Common myeloid progenitor, CD34-positive (primary cell): ENCODE measurements around the gene NFKBIL1.
A peak's percentile ranks its signal among the peaks of the same experiment; 100 is the strongest.

ENCODE experiments used
- CTCF ChIA-PET: fragments of 350-600 bp; sonication (Branson Sonifier 250); formaldehyde crosslinking; loops from one replicate; lab custom pipeline; 2021; ENCODE audit warnings: antibody characterized with exemption; lab: Charles Lee
- POLR2A ChIA-PET: fragments of 350-600 bp; sonication (Branson Sonifier 250); formaldehyde crosslinking; loops from one replicate; lab custom pipeline; 2021; ENCODE audit warnings: antibody characterized with exemption; lab: Charles Lee
- DNase-seq, 3 donors: peaks; one replicate each; pipeline versions ENCODE4 v3.0.0 to v3.0.0-alpha.2; 2013
- H3K27ac ChIP-seq, 2 experiments: 1 replicate in 1 of 2; 2 replicates in 1 of 2; pipeline ENCODE4 v1.7.0; 2013; ENCODE audit warnings: inconsistent platforms in 2 of 2, low read length in 2 of 2, mild to moderate bottlenecking in 2 of 2, low read depth in 1 of 2, moderate library complexity in 1 of 2; ENCODE audit not compliant: severe bottlenecking in 2 of 2, insufficient read depth in 1 of 2, poor library complexity in 1 of 2
- H3K27me3 ChIP-seq, 5 experiments: replicated peaks in 2 of 5; 1 replicate in 3 of 5; 2 replicates in 2 of 5; pipeline versions ENCODE4 v1.6.1 to v1.7.0; 2013; ENCODE audit warnings: low read length in 4 of 5, mild to moderate bottlenecking in 2 of 5, moderate library complexity in 2 of 5, inconsistent platforms in 1 of 5; ENCODE audit not compliant: insufficient read depth in 5 of 5, control insufficient read depth in 4 of 5
- H3K36me3 ChIP-seq, 4 experiments: 1 replicate in 2 of 4; 2 replicates in 2 of 4; pipeline versions ENCODE4 v1.6.1 to v1.7.0; 2013; ENCODE audit warnings: low read length in 3 of 4, control low read depth in 1 of 4, mild to moderate bottlenecking in 1 of 4; ENCODE audit not compliant: control insufficient read depth in 4 of 4, insufficient read depth in 4 of 4
- H3K4me1 ChIP-seq, 4 experiments: 1 replicate in 3 of 4; 2 replicates in 1 of 4; pipeline versions ENCODE4 v1.6.1 to v1.7.1; 2013; ENCODE audit warnings: low read length in 3 of 4, mild to moderate bottlenecking in 3 of 4, control low read depth in 1 of 4, inconsistent platforms in 1 of 4, moderate library complexity in 1 of 4; ENCODE audit not compliant: control insufficient read depth in 4 of 4, insufficient read depth in 4 of 4; ENCODE audit errors: control extremely low read depth in 1 of 4
- H3K4me3 ChIP-seq, 7 experiments: 1 replicate in 4 of 7; 2 replicates in 3 of 7; pipeline versions ENCODE4 v1.5.1 to v1.7.0; 2013; ENCODE audit warnings: mild to moderate bottlenecking in 7 of 7, low read length in 6 of 7, moderate library complexity in 6 of 7, inconsistent platforms in 2 of 7, low read depth in 2 of 7, control low read depth in 1 of 7; ENCODE audit not compliant: insufficient read depth in 4 of 7, control insufficient read depth in 1 of 7; ENCODE audit errors: extremely low read depth in 1 of 7
- H3K9me3 ChIP-seq, 5 experiments: 1 replicate in 4 of 5; 2 replicates in 1 of 5; pipeline versions ENCODE4 v1.6.1 to v1.7.1; 2013; ENCODE audit warnings: low read length in 4 of 5, mild to moderate bottlenecking in 2 of 5, inconsistent platforms in 1 of 5, low read depth in 1 of 5, moderate library complexity in 1 of 5; ENCODE audit not compliant: control insufficient read depth in 4 of 5, insufficient read depth in 2 of 5; ENCODE audit errors: control extremely low read depth in 1 of 5
- WGBS: methylation state at CpG from one replicate; pipeline ENCODE4 v1.1.5; 2013; ENCODE audit not compliant: insufficient coverage; 5-methylcytosine and 5-hydroxymethylcytosine counted together

NFKBIL1 gene

DNA sequence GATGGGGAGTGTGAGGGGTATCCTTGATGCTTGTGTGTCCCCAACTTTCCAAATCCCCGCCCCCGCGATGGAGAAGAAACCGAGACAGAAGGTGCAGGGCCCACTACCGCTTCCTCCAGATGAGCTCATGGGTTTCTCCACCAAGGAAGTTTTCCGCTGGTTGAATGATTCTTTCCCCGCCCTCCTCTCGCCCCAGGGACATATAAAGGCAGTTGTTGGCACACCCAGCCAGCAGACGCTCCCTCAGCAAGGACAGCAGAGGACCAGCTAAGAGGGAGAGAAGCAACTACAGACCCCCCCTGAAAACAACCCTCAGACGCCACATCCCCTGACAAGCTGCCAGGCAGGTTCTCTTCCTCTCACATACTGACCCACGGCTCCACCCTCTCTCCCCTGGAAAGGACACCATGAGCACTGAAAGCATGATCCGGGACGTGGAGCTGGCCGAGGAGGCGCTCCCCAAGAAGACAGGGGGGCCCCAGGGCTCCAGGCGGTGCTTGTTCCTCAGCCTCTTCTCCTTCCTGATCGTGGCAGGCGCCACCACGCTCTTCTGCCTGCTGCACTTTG is 28.0 kb downstream of the NFKBIL1 start, which contains the start of gene TNF:
Gene TNF, plus strand, starts transcription at position 231 of the 567 bp plus-strand sequence. Its CDS starts 177 bp downstream, at position 408.
- Histone ChIP-seq H3K27me3 (no peaks in the 10 kb centered on the region), H3K4me1 (peaks cover 0 to 37% (median 31%) of the 10 kb centered on the region in 4 experiments), H3K36me3 (no peaks in the 10 kb centered on the region), H3K4me3 (peak within 1 kb of the TSS in 5 of 7 experiments; percentile 8 to 67 (median 55)), H3K9me3 (no peaks in the 10 kb centered on the region), H3K27ac (no peak within 1 kb of the TSS)
- 54% methylated on average over 7 of the region's 19 CpGs for WGBS
- peak in 2 of 3 donors; percentile 34 to 35 for DNase-seq
- ChIA-PET POLR2A (interaction anchor here (0.6 to 1.8 kb wide), 3 partner anchors 9 to 76 kb away, joined by 3 to 6 read pairs (median 3); no protein-coding TSS in a partner anchor), CTCF (interaction anchor here (6.5 to 19.6 kb wide), 4 partner anchors 8 to 26 kb away, joined by 76 to 605 read pairs (median 348); partner anchors contain the start of genes ATP6V1G2, DDX39B, LST1 and LTA)

DNA sequence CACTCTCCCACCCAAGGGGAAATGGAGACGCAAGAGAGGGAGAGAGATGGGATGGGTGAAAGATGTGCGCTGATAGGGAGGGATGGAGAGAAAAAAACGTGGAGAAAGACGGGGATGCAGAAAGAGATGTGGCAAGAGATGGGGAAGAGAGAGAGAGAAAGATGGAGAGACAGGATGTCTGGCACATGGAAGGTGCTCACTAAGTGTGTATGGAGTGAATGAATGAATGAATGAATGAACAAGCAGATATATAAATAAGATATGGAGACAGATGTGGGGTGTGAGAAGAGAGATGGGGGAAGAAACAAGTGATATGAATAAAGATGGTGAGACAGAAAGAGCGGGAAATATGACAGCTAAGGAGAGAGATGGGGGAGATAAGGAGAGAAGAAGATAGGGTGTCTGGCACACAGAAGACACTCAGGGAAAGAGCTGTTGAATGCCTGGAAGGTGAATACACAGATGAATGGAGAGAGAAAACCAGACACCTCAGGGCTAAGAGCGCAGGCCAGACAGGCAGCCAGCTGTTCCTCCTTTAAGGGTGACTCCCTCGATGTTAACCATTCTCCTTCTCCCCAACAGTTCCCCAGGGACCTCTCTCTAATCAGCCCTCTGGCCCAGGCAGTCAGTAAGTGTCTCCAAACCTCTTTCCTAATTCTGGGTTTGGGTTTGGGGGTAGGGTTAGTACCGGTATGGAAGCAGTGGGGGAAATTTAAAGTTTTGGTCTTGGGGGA is 28.7 kb downstream of the NFKBIL1 start:
- CTCF ChIA-PET = interaction anchor here (6.5 to 19.6 kb wide), 4 partner anchors 9 to 26 kb away, joined by 76 to 605 read pairs (median 348); partner anchors contain the start of genes ATP6V1G2, DDX39B, LST1 and LTA
- Histone ChIP-seq H3K9me3 (no peaks in the 10 kb centered on the region), H3K27ac (no peak overlapping the region)

DNA sequence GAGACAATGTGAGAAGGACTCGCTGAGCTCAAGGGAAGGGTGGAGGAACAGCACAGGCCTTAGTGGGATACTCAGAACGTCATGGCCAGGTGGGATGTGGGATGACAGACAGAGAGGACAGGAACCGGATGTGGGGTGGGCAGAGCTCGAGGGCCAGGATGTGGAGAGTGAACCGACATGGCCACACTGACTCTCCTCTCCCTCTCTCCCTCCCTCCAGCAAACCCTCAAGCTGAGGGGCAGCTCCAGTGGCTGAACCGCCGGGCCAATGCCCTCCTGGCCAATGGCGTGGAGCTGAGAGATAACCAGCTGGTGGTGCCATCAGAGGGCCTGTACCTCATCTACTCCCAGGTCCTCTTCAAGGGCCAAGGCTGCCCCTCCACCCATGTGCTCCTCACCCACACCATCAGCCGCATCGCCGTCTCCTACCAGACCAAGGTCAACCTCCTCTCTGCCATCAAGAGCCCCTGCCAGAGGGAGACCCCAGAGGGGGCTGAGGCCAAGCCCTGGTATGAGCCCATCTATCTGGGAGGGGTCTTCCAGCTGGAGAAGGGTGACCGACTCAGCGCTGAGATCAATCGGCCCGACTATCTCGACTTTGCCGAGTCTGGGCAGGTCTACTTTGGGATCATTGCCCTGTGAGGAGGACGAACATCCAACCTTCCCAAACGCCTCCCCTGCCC is 29.6 kb downstream of the NFKBIL1 start:
- peaks cover 0 to 50% (median 41%) of the 10 kb centered on the region in 4 experiments for H3K4me1 ChIP-seq
- ChIA-PET POLR2A (interaction anchor here (1.0 kb wide), 1 partner anchor 10 kb away, joined by 4 read pairs; the partner anchor contains the start of gene LST1), CTCF (interaction anchor here (1.2 to 19.6 kb wide), 5 partner anchors 10 to 46 kb away, joined by 3 to 605 read pairs (median 139); partner anchors contain the start of genes ATP6V1G2, DDX39B, LST1 and LTA)
- DNase-seq = no peak
- no peak overlapping the region for H3K4me3 ChIP-seq
- H3K9me3 ChIP-seq = no peaks in the 10 kb centered on the region
- no peak overlapping the region for H3K27ac ChIP-seq
- 89% methylated on average over 14 of the region's 19 CpGs for WGBS
- H3K27me3 ChIP-seq = no peaks in the 10 kb centered on the region
- H3K36me3 ChIP-seq = no peaks in the 10 kb centered on the region

More for the DNA sequence above, 28.7 kb downstream of the NFKBIL1 start:
- POLR2A ChIA-PET = interaction anchor here (0.6 to 1.8 kb wide), 3 partner anchors 8 to 17 kb away, joined by 3 to 6 read pairs (median 4); partner anchors contain the start of gene LST1
- peak overlapping the region in 5 of 7 experiments; percentile 8 to 67 (median 55) for H3K4me3 ChIP-seq
- no peaks in the 10 kb centered on the region for H3K27me3 ChIP-seq
- 76% methylated on average over 7 of the region's 8 CpGs for WGBS
- no peaks in the 10 kb centered on the region for H3K36me3 ChIP-seq
- DNase-seq = no peak
- peaks cover 0 to 43% (median 36%) of the 10 kb centered on the region in 4 experiments for H3K4me1 ChIP-seq

DNA sequence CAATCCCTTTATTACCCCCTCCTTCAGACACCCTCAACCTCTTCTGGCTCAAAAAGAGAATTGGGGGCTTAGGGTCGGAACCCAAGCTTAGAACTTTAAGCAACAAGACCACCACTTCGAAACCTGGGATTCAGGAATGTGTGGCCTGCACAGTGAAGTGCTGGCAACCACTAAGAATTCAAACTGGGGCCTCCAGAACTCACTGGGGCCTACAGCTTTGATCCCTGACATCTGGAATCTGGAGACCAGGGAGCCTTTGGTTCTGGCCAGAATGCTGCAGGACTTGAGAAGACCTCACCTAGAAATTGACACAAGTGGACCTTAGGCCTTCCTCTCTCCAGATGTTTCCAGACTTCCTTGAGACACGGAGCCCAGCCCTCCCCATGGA is 30.2 kb downstream of the NFKBIL1 start:
- H3K4me3 ChIP-seq = no peak overlapping the region
- 90% methylated on average over 1 of the region's 3 CpGs for WGBS
- H3K36me3 ChIP-seq = no peaks in the 10 kb centered on the region
- POLR2A ChIA-PET = no interaction called here
- H3K27me3 ChIP-seq = no peaks in the 10 kb centered on the region
- peaks cover under 1 to 50% (median 42%) of the 10 kb centered on the region in 4 experiments for H3K4me1 ChIP-seq
- H3K9me3 ChIP-seq = no peaks in the 10 kb centered on the region
- no peak for DNase-seq
- CTCF ChIA-PET = interaction anchor here (1.2 to 19.6 kb wide), 5 partner anchors 9 to 46 kb away, joined by 3 to 605 read pairs (median 139); partner anchors contain the start of genes ATP6V1G2, DDX39B, LST1 and LTA
- H3K27ac ChIP-seq = no peak overlapping the region

DNA sequence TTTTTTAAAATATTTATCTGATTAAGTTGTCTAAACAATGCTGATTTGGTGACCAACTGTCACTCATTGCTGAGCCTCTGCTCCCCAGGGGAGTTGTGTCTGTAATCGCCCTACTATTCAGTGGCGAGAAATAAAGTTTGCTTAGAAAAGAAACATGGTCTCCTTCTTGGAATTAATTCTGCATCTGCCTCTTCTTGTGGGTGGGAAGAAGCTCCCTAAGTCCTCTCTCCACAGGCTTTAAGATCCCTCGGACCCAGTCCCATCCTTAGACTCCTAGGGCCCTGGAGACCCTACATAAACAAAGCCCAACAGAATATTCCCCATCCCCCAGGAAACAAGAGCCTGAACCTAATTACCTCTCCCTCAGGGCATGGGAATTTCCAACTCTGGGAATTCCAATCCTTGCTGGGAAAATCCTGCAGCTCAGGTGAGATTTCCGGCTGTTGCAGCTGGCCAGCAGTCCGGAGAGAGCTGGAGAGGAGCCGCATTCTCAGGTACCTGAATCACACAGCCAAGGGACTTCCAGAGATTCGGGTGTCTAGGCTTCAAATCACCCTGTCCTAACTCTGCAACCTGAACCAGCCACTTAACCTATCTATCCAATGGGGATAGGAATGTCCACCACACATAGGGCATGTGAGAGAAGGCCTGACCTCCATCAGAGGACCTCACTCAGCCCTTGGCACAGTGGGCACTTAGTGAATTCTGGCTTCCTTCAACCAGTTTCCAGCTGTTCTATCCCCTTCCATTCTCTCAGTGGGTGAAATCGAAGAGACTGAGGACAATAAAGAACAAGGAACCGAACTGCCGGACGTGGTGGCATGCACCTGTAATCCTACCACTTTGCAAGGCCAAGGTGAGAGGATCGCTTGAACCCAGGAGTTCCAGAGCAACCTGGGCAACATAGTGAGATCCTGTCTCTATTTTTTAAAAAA is 31.0 kb downstream of the NFKBIL1 start:
- Histone ChIP-seq H3K36me3 (no peaks in the 10 kb centered on the region), H3K4me1 (peaks cover 6 to 52% (median 48%) of the 10 kb centered on the region in 4 experiments), H3K9me3 (no peaks in the 10 kb centered on the region), H3K27me3 (no peaks in the 10 kb centered on the region), H3K4me3 (no peak overlapping the region), H3K27ac (no peak overlapping the region)
- CTCF ChIA-PET = interaction anchor here (1.2 to 19.6 kb wide), 5 partner anchors 8 to 47 kb away, joined by 3 to 605 read pairs (median 139); partner anchors contain the start of genes ATP6V1G2, DDX39B, LST1 and LTA
- WGBS = 96% methylated on average over 9 of the region's 12 CpGs
- DNase-seq = no peak
- POLR2A ChIA-PET = no interaction called here

DNA sequence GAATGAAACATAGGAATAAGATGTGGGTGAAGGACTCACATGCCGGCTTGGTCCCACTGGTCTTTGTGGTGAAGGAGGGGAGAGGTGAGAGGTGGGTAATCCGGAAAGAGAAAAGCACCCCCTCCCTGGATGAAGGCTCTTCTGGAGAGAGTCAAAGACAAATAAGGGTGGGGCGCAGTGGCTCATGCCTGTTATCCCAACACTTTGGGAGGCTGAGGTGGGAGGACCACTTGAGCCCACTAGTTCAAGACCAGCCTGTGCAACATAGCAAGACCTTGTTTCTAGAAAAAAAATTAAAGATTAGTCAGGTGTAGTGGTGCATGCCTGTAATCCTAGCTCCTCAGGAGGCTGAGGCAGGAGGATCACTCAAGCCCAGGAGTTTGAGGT is 31.7 kb downstream of the NFKBIL1 start:
- no peaks in the 10 kb centered on the region for H3K27me3 ChIP-seq
- H3K27ac ChIP-seq = no peak overlapping the region
- H3K4me3 ChIP-seq = no peak overlapping the region
- ChIA-PET CTCF (interaction anchor here (6.5 to 19.6 kb wide), 4 partner anchors 8 to 29 kb away, joined by 76 to 605 read pairs (median 348); partner anchors contain the start of genes ATP6V1G2, DDX39B, LST1 and LTA), POLR2A (no interaction called here)
- H3K4me1 ChIP-seq = peaks cover 6 to 57% (median 54%) of the 10 kb centered on the region in 4 experiments
- no peaks in the 10 kb centered on the region for H3K36me3 ChIP-seq
- DNase-seq = no peak
- 93% methylated on average over 3 of the region's 3 CpGs for WGBS
- no peaks in the 10 kb centered on the region for H3K9me3 ChIP-seq
